Pancreas (tissue), 10 donors: Measurements from ENCODE around the gene ERF. TPM values are rescaled to one million over a fixed set of nuclear protein-coding genes. Genes with fewer than 3 reads are reported as not detected.

Experiments used
- ATAC-seq, 4 donors: fragments of 200-7000 bp; cut with Tn5 transposase; one replicate each; pipeline versions ENCODE4 v1.8.0 to v1.9.1; 2020; ENCODE audit warnings: mild to moderate bottlenecking in 4 of 4, moderate library complexity in 4 of 4
- DNase-seq, 6 donors: peaks; one replicate each; pipeline ENCODE4 v3.0.0-alpha.2; 2020
- FAIRE-seq: peaks from 2 replicates; lab custom pipeline; 2012; peaks lifted over from hg19 to GRCh38; lab: Jason Lieb, UNC
- H3K27ac ChIP-seq, 4 donors: fragments of 200-600 bp; sonication (generic); 1 replicate in 3 of 4; 2 replicates in 1 of 4; pipeline versions ENCODE4 v1.5.0 to v1.8.0; 2020
- H3K27me3 ChIP-seq, 4 donors: fragments of 200-600 bp; one replicate each; pipeline ENCODE4 v1.8.0; 2021
- H3K36me3 ChIP-seq, 3 donors: fragments of 200-600 bp; sonication (generic) in 1 of 3; one replicate each; pipeline versions ENCODE4 v1.5.0 to v1.8.0; 2020 to 2021
- H3K4me1 ChIP-seq, 3 donors: fragments of 200-600 bp; one replicate each; pipeline ENCODE4 v1.8.0; 2021
- H3K4me3 ChIP-seq, 4 donors: fragments of 200-600 bp; sonication (generic) in 2 of 4; one replicate each; pipeline versions ENCODE4 v1.5.0 to v1.8.0; 2020 to 2021
- H3K9me3 ChIP-seq, 4 donors: fragments of 200-600 bp; one replicate each; pipeline ENCODE4 v1.8.0; 2021
- CTCF ChIP-seq, 4 donors: fragments of 200-600 bp; sonication (generic) in 3 of 4; IDR thresholded peaks; one replicate each; pipeline versions ENCODE4 v1.5.0 to v1.8.0; 2021; ENCODE audit warnings: antibody characterized with exemption in 4 of 4
- WGBS, 2 donors: extraction: QIAGEN DNeasy Blood & Tissue Kit; methylation state at CpG; one replicate each; pipeline ENCODE4 v1.1.7; 2013; 5-methylcytosine and 5-hydroxymethylcytosine counted together
- intact Hi-C, 3 donors: fragments of 100-400 bp; cut with DNase I; formaldehyde crosslinking; loops; one replicate each; pipeline versions ENCODE4 v1.11.1 to v1.14.2; 2022
- polyA plus RNA-seq, 2 donors: library from polyadenylated mRNA; stranded (reverse); fragments of 200-250 nt; gene quantifications; one replicate each; pipeline ENCODE4 v1.2.3, GENCODE V29; 2013
- total RNA-seq, 6 donors: library from RNA; stranded (reverse); fragmentation: NEBNext Ultra II Directional in 4 of 6; extraction: Animal tissue kit (Norgen Biotek cat#: 25700) in 4 of 6; gene quantifications; one replicate each; pipeline versions ENCODE4 v1.2.1 to v1.2.4, GENCODE V29; 2021 to 2023
- donor health status: healthy with polysubstance abuse.
- donor health status: DM: no; HTN: no; CAD: no; lungs with moderate emphysema.
- donor health status: DM: no; HTN: no; CAD: no.
- donor health status: control.
- donor health status: control.
- donor health status: Bipolar disorder and iron deficiency.
- donor health status: DM: yes; HTN: yes; CAD: no.
- donor health status: DM: no; HTN: no; CAD: no.
- donor health status: DM: no; HTN: no; CAD: no.
- donor health status: DM: yes; HTN: yes; CAD: no.

The ERF gene
- total and polyA plus RNA-seq, 8 donors = 20.5 to 48.5 (median 22.9) TPM

GRCh38 chr19:42288881-42289555 lies 34.1 kb upstream of the ERF start:
- Histone ChIP-seq H3K4me3 (no peak overlapping the region), H3K27me3 (no peaks in the 10 kb centered on the region), H3K9me3 (no peaks in the 10 kb centered on the region), H3K4me1 (peaks cover 0 to 13% (median 10%) of the 10 kb centered on the region in 3 donors), H3K36me3 (peaks cover 5 to 54% (median 41%) of the 10 kb centered on the region in 3 donors), H3K27ac (no peak overlapping the region)
- FAIRE-seq = no peak
- WGBS, 2 donors = 91 to 93% methylated on average over 22 of the region's 22 CpGs
- ATAC-seq = no peak
- intact Hi-C loops = no loop called here
- TF ChIP-seq CTCF (IDR thresholded peaks at IDR 0.05) = no peak
- no peak for DNase-seq

GRCh38 chr19:42288387-42288786 lies 33.5 kb upstream of the ERF start:
- no peak for FAIRE-seq
- no peaks in the 10 kb centered on the region for H3K27me3 ChIP-seq

GRCh38 chr19:42287827-42288107 lies 32.8 kb upstream of the ERF start:
- intact Hi-C loops = no loop called here

More at GRCh38 chr19:42288387-42288786, 33.5 kb upstream of the ERF start:
- ATAC-seq = no peak
- intact Hi-C loops = no loop called here
- Histone ChIP-seq H3K4me3 (no peak overlapping the region), H3K36me3 (peaks cover 5 to 54% (median 41%) of the 10 kb centered on the region in 3 donors), H3K27ac (no peak overlapping the region), H3K4me1 (peaks cover 0 to 13% (median 10%) of the 10 kb centered on the region in 3 donors), H3K9me3 (no peaks in the 10 kb centered on the region)
- 94 to 95% methylated on average over 4 of the region's 4 CpGs for WGBS, 2 donors
- TF ChIP-seq CTCF (IDR thresholded peaks at IDR 0.05) = no peak
- no peak for DNase-seq

GRCh38 chr19:42287017-42287826 lies 32.3 kb upstream of the ERF start:
- Histone ChIP-seq H3K9me3 (no peaks in the 10 kb centered on the region), H3K27ac (no peak overlapping the region), H3K4me1 (peaks cover 0 to 19% (median 13%) of the 10 kb centered on the region in 3 donors), H3K27me3 (no peaks in the 10 kb centered on the region), H3K36me3 (peaks cover 5 to 50% (median 31%) of the 10 kb centered on the region in 3 donors), H3K4me3 (no peak overlapping the region)
- ATAC-seq (no peak), DNase-seq (peak in 1 of 6 donors; percentile 80), FAIRE-seq (no peak)
- intact Hi-C loops = no loop called here
- TF ChIP-seq CTCF (IDR thresholded peaks at IDR 0.05) = no peak
- 90 to 91% methylated on average over 28 to 30 of the region's 30 CpGs for WGBS, 2 donors

More at GRCh38 chr19:42287827-42288107, 32.8 kb upstream of the ERF start:
- DNase-seq (no peak), ATAC-seq (no peak), FAIRE-seq (no peak)
- Histone ChIP-seq H3K4me1 (peaks cover 0 to 13% (median 13%) of the 10 kb centered on the region in 3 donors), H3K9me3 (no peaks in the 10 kb centered on the region), H3K27ac (no peak overlapping the region), H3K36me3 (peaks cover 5 to 54% (median 36%) of the 10 kb centered on the region in 3 donors), H3K27me3 (no peaks in the 10 kb centered on the region), H3K4me3 (no peak overlapping the region)
- TF ChIP-seq CTCF (IDR thresholded peaks at IDR 0.05) = no peak
- WGBS, 2 donors = 93 to 96% methylated on average over 10 of the region's 10 CpGs
